ENCODE data around the gene TMEM53.

Gene TMEM53

GRCh38 chr1:44634606-44635189, 39.6 kb downstream of the TMEM53 start:
- DNase-seq (ENCODE audit: insufficient read length, low spot score) (no peak), FAIRE-seq (no peak)

- no peak for DNase-seq (ENCODE audit: insufficient read length, low spot score)
- no peak for FAIRE-seq
Observed at GRCh38 chr1:44632598-44632997, 41.7 kb downstream of the TMEM53 start.

GRCh38 chr1:44631647-44632539, 42.4 kb downstream of the TMEM53 start:
- DNase-seq (ENCODE audit: insufficient read length, low spot score) (peak; percentile 97), FAIRE-seq (peak; percentile 89)

GRCh38 chr1:44631333-44631646, 43.0 kb downstream of the TMEM53 start:
- FAIRE-seq: no peak
- DNase-seq (ENCODE audit: insufficient read length, low spot score): no peak

- DNase-seq (ENCODE audit: insufficient read length, low spot score) (no peak), FAIRE-seq (no peak)
Observed at GRCh38 chr1:44630116-44630515, 44.2 kb downstream of the TMEM53 start.

GRCh38 chr1:44628962-44629756, 45.1 kb downstream of the TMEM53 start:
- FAIRE-seq (no peak), DNase-seq (ENCODE audit: insufficient read length, low spot score) (no peak)

GRCh38 chr1:44625348-44625747, 48.9 kb downstream of the TMEM53 start:
- DNase-seq (ENCODE audit: insufficient read length, low spot score): no peak
- no peak for FAIRE-seq

- no peak for DNase-seq (ENCODE audit: insufficient read length, low spot score)
- FAIRE-seq: no peak
Observed at GRCh38 chr1:44624268-44624901, 49.9 kb downstream of the TMEM53 start.

GRCh38 chr1:44621841-44622286, 52.4 kb downstream of the TMEM53 start:
- FAIRE-seq (no peak), DNase-seq (ENCODE audit: insufficient read length, low spot score) (no peak)

GRCh38 chr1:44620072-44620471, 54.2 kb downstream of the TMEM53 start:
- FAIRE-seq (no peak), DNase-seq (ENCODE audit: insufficient read length, low spot score) (no peak)

GRCh38 chr1:44619261-44619900, 54.9 kb downstream of the TMEM53 start:
- FAIRE-seq (no peak), DNase-seq (ENCODE audit: insufficient read length, low spot score) (no peak)

- DNase-seq (ENCODE audit: insufficient read length, low spot score) (no peak), FAIRE-seq (no peak)
Observed at GRCh38 chr1:44617703-44618029, 56.6 kb downstream of the TMEM53 start.

- no peak for FAIRE-seq
- no peak for DNase-seq (ENCODE audit: insufficient read length, low spot score)
Observed at GRCh38 chr1:44616991-44617702, 57.1 kb downstream of the TMEM53 start.

GRCh38 chr1:44616284-44616990, 57.8 kb downstream of the TMEM53 start:
- no peak for FAIRE-seq
- no peak for DNase-seq (ENCODE audit: insufficient read length, low spot score)

GRCh38 chr1:44613941-44614340, 60.3 kb downstream of the TMEM53 start:
- FAIRE-seq (no peak), DNase-seq (ENCODE audit: insufficient read length, low spot score) (no peak)

GRCh38 chr1:44611866-44612265, 62.4 kb downstream of the TMEM53 start:
- DNase-seq (ENCODE audit: insufficient read length, low spot score): no peak

GRCh38 chr1:44611419-44611818, 62.9 kb downstream of the TMEM53 start:
- FAIRE-seq: no peak
- no peak for DNase-seq (ENCODE audit: insufficient read length, low spot score)

More at GRCh38 chr1:44611866-44612265, 62.4 kb downstream of the TMEM53 start:
- FAIRE-seq: no peak

GRCh38 chr1:44610527-44611148, 63.6 kb downstream of the TMEM53 start:
- FAIRE-seq: no peak
- DNase-seq (ENCODE audit: insufficient read length, low spot score): no peak

All from GM19239 (cell line).